Tibial artery (tissue), 4 donors: Measurements from ENCODE around the gene PAX9.
A peak's percentile ranks its signal among the peaks of the same experiment; 100 is the strongest.

ENCODE experiments used
- DNase-seq, 2 donors: peaks; one replicate each; pipeline ENCODE4 v3.0.0-alpha.2; 2019
- H3K27ac ChIP-seq, 2 donors: fragments of 200-600 bp; sonication (generic) in 1 of 2; 1 replicate in 1 of 2; 2 replicates in 1 of 2; pipeline ENCODE4 v1.5.1; 2018 to 2019; ENCODE audit warnings: mild to moderate bottlenecking in 1 of 2
- H3K27me3 ChIP-seq, 2 donors: fragments of 200-600 bp; sonication (generic) in 1 of 2; one replicate each; pipeline versions ENCODE4 v1.5.1 to v1.6.0; 2016 to 2019
- H3K36me3 ChIP-seq, 3 donors: fragments of 200-600 bp; sonication (generic) in 2 of 3; one replicate each; pipeline ENCODE4 v1.5.1; 2016 to 2019; ENCODE audit warnings: mild to moderate bottlenecking in 2 of 3
- H3K4me1 ChIP-seq, 4 donors: fragments of 200-600 bp; sonication (generic) in 2 of 4; 1 replicate in 3 of 4; 2 replicates in 1 of 4; pipeline ENCODE4 v1.5.1; 2016 to 2019
- H3K4me3 ChIP-seq, 2 donors: fragments of 200-600 bp; sonication (generic) in 1 of 2; 1 replicate in 1 of 2; 2 replicates in 1 of 2; pipeline ENCODE4 v1.5.1; 2018 to 2019; ENCODE audit warnings: mild to moderate bottlenecking in 2 of 2
- H3K9me3 ChIP-seq, 3 donors: fragments of 200-600 bp; sonication (generic) in 1 of 3; one replicate each; pipeline ENCODE4 v1.5.1; 2016 to 2019
- intact Hi-C: fragments of 100-400 bp; cut with DNase I; formaldehyde crosslinking; loops from one replicate; pipeline ENCODE4 v1.15.0; 2023; ENCODE audit warnings: low total_unique reads
- TF ChIP-seq, protein P1 (sequence below), 2 experiments: fragments of 200-600 bp in 1 of 2; fragments of 450-650 bp in 1 of 2; IDR thresholded peaks; one replicate each; pipeline ENCODE4 v1.5.1; 2017 to 2019; ENCODE audit warnings: antibody characterized with exemption in 2 of 2, mild to moderate bottlenecking in 1 of 2, moderate library complexity in 1 of 2

Gene PAX9

DNA sequence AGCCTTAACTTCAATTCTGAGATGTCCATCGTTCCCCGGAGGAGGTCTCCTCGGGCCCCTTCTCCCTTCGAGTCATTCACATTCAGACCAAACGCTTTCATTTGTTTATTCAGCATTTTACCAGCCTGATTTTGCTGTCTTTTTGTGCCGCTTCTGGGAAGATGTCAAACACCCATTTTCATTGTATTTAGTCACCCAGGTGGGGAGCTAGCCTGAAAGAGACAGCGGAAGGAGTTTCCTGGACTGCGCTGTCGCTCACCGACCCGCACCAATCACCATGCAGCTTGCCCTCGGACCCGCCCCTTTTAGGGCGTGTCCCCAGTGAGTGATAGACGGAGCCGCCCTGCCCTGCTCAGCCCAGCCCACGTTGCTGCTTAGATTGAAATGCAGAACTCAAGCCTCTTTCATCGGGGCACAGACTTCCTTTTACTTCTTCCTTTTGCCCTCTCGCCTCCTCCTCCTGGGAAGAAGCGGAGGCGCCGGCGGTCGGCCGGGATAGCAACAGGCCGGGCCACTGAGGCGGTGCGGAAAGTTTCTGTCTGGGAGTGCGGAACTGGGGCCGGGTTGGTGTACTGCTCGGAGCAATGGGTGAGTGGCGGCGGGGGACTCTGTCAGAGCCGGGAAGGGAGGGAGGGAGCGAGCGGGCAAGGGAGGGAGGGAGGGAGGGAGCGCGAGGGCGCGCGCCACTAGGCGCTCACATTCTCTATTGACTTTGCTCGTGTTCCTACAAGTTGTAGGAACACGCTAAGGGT is at the start of gene PAX9:
TSS of gene PAX9 (plus strand) at position 355 of the 752 bp plus-strand sequence. CDS start at position 585, 230 bp downstream.
- Histone ChIP-seq H3K4me3 (peak within 1 kb of the TSS; percentile 48 to 57), H3K9me3 (no peaks in the 10 kb centered on the region), H3K36me3 (no peaks in the 10 kb centered on the region), H3K27ac (peak within 1 kb of the TSS; percentile 35 to 46), H3K4me1 (peaks cover 0 to 62% (median 56%) of the 10 kb centered on the region in 4 donors), H3K27me3 (peaks cover 9 to 97% of the 10 kb centered on the region in 2 donors)
- peak; percentile 77 to 84 for DNase-seq
- intact Hi-C loops, result no loop called here
- TF ChIP-seq, protein P1, sequence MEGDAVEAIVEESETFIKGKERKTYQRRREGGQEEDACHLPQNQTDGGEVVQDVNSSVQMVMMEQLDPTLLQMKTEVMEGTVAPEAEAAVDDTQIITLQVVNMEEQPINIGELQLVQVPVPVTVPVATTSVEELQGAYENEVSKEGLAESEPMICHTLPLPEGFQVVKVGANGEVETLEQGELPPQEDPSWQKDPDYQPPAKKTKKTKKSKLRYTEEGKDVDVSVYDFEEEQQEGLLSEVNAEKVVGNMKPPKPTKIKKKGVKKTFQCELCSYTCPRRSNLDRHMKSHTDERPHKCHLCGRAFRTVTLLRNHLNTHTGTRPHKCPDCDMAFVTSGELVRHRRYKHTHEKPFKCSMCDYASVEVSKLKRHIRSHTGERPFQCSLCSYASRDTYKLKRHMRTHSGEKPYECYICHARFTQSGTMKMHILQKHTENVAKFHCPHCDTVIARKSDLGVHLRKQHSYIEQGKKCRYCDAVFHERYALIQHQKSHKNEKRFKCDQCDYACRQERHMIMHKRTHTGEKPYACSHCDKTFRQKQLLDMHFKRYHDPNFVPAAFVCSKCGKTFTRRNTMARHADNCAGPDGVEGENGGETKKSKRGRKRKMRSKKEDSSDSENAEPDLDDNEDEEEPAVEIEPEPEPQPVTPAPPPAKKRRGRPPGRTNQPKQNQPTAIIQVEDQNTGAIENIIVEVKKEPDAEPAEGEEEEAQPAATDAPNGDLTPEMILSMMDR (IDR thresholded peaks at IDR 0.05), result no peak

DNA sequence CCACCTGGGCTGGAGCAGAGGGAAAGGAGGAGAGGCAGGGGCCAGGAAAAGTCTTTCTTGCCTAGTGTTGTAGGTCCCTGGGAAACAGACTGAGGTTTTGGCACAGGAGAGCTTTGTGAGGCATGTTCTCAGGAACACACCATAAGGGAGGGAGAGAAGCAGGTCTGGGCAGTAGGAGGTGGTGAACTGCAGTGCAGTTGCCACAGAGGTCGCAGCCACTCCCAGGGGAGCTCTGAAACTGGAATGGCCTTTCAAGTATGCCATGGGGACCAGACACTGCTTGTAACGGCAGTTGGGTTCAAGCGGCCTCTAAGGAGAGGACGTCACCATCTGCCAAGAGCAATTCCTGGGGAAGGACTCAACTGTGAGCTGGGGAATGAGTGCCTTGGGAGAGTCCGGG is 43.8 kb upstream of the PAX9 start:
- DNase-seq, result no peak
- H3K27ac ChIP-seq, result no peak overlapping the region
- no peaks in the 10 kb centered on the region for H3K27me3 ChIP-seq
- TF ChIP-seq, protein P1 (IDR thresholded peaks at IDR 0.05), result no peak
- intact Hi-C loops, result no loop called here
- no peaks in the 10 kb centered on the region for H3K36me3 ChIP-seq
- H3K4me3 ChIP-seq, result no peak overlapping the region
- H3K4me1 ChIP-seq, result peaks cover 0 to 15% (median 3%) of the 10 kb centered on the region in 4 donors
- no peaks in the 10 kb centered on the region for H3K9me3 ChIP-seq

DNA sequence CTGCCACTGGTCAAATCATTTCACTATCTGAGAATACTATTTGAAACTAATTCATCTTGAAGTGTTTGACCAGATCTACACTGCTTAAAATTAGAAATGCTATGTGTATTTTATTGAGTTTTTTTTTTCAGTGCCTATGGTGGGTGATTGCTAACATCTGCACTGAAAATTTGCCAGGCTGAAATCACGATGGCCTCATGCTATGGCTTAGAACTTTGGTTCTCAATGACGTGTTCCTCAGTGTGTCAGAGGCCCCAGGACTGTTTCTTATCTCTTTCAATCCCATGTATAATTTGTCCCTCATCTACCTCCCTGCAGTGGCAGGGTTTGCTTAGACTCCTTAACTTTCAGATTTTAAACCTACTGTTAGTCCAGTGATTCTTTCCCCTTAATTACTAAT is 43.0 kb upstream of the PAX9 start:
- no peaks in the 10 kb centered on the region for H3K9me3 ChIP-seq
- no peaks in the 10 kb centered on the region for H3K27me3 ChIP-seq
- H3K4me3 ChIP-seq, result no peak overlapping the region
- no peaks in the 10 kb centered on the region for H3K36me3 ChIP-seq
- no peak overlapping the region for H3K27ac ChIP-seq
- TF ChIP-seq, protein P1 (IDR thresholded peaks at IDR 0.05), result no peak
- H3K4me1 ChIP-seq, result peaks cover 0 to 15% (median 3%) of the 10 kb centered on the region in 4 donors
- intact Hi-C loops, result no loop called here
- no peak for DNase-seq

DNA sequence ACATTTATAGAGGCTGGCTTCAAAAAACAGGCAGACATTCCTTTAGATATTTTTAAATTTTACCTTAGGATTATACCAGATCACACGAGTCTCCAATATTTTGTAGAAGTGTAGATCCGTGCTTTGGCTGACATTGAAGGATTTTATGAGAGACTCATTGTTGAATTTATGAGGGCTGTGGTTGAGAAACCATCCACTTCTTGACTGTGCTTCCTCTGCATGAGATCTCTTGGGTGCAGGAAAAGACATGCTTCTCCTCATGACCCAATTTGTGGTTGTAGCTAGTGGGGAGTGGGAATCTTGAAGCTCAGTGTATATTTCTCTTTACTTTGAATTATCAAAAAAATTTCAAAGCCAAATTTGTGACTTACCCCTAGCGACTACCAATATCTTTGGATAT is 42.5 kb upstream of the PAX9 start:
- H3K4me1 ChIP-seq, result peaks cover 0 to 15% (median 3%) of the 10 kb centered on the region in 4 donors
- no peak for DNase-seq
- no peak overlapping the region for H3K27ac ChIP-seq
- no peaks in the 10 kb centered on the region for H3K27me3 ChIP-seq
- intact Hi-C loops, result no loop called here
- H3K36me3 ChIP-seq, result no peaks in the 10 kb centered on the region
- TF ChIP-seq, protein P1 (IDR thresholded peaks at IDR 0.05), result no peak
- H3K4me3 ChIP-seq, result no peak overlapping the region
- no peaks in the 10 kb centered on the region for H3K9me3 ChIP-seq

DNA sequence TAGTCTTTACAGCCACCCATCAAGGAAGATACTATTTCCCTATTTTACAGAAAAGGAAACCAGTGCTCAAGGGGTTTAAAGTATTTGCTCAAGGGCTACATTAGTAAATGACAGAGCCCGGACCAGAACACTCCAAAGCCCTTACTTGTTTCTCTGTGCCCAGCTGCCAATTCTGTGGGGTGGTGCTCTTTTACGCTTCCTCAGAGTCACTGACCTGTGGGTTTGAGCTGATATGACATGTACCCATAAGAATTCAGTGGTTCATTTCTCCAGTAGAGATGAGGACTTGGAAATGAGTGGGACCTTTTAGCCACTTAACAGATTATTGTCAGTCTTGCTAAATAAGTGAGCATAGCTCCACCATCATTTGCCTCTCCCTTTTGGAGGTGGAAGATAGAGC is 41.8 kb upstream of the PAX9 start:
- DNase-seq, result no peak
- H3K27ac ChIP-seq, result no peak overlapping the region
- intact Hi-C loops, result no loop called here
- TF ChIP-seq, protein P1 (IDR thresholded peaks at IDR 0.05), result no peak
- H3K36me3 ChIP-seq, result no peaks in the 10 kb centered on the region
- no peak overlapping the region for H3K4me3 ChIP-seq
- H3K27me3 ChIP-seq, result no peaks in the 10 kb centered on the region
- peaks cover 0 to 15% (median 3%) of the 10 kb centered on the region in 4 donors for H3K4me1 ChIP-seq
- H3K9me3 ChIP-seq, result no peaks in the 10 kb centered on the region
